Measurements from ENCODE around the gene NFIL3.

Gene NFIL3

GRCh38 chr9:91421971-91422757 is 1.5 kb downstream of the NFIL3 start:
- DNase-seq, result no peak

- DNase-seq, result no peak
Measured at GRCh38 chr9:91421128-91421765, 2.4 kb downstream of the NFIL3 start.

- no peak for DNase-seq
Measured at GRCh38 chr9:91420501-91421127, 3.0 kb downstream of the NFIL3 start.

DNA sequence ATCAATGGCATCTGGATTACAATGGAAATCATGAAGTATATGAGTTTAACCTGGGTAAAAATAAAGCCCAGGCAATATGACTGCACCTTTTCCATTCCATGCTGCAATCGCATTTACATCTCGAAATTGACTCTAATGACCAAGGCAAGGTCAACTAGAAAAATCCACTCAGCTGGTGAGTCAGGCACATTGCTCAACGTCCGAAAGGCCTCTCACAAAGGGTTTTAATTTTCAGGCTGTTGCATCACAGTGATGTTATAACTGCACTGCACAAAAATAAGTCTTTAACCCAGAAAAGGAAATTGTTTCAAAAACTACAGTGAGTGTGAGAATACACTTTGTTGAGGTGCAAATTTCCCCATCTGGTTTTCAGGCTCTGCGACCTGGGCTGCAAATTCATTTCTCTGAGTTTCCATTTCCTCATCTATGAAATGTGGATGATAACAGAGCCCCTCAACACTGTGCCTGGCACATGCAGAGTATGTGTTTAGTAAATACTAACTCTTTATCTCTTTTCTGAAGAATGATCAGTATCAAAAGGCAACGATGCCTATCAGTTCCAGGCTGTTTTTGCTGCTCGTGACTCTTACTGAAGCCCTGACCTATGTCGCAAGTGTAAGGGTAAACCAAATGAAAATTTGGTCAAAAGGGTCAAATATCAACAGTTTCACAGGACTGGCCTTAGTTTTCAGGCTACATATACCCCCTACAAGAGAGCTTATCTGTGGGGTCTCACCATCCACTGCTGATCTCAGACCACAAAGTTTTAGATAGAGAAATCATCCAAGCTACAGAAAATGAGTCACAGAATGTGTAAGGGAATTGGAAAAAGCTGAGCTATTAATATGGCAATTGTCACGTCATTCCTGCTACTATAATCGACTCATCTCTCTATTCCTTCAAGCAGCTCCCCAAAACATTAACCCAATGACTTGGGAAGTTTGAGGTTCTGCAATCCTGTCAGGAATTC is 4.1 kb downstream of the NFIL3 start:
- DNase-seq, result no peak

DNA sequence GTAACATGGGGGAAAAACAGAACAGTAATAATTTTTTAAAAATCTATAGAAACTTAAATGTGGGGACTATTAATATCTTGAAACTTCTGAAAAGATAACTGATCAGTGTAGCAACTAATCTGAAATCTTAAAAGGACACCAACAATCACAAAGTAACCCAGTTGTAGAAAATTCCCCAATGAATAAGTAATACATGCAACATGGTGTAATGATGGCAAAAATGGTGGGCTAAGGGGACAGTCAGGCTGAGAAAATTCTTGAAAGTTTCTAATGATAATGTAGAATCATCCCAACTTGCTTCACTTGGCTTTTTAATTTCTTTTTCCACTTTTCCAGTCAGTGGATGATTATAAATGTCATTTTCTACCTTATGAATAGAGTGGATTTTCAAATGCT is 5.4 kb downstream of the NFIL3 start:
- DNase-seq, result no peak

GRCh38 chr9:91417602-91418214 is 5.9 kb downstream of the NFIL3 start:
- no peak for DNase-seq

- no peak for DNase-seq
Measured at GRCh38 chr9:91416096-91416712, 7.4 kb downstream of the NFIL3 start.

GRCh38 chr9:91415290-91415689 is 8.3 kb downstream of the NFIL3 start:
- DNase-seq, result no peak

GRCh38 chr9:91412941-91413340 is 10.7 kb downstream of the NFIL3 start:
- no peak for DNase-seq

DNA sequence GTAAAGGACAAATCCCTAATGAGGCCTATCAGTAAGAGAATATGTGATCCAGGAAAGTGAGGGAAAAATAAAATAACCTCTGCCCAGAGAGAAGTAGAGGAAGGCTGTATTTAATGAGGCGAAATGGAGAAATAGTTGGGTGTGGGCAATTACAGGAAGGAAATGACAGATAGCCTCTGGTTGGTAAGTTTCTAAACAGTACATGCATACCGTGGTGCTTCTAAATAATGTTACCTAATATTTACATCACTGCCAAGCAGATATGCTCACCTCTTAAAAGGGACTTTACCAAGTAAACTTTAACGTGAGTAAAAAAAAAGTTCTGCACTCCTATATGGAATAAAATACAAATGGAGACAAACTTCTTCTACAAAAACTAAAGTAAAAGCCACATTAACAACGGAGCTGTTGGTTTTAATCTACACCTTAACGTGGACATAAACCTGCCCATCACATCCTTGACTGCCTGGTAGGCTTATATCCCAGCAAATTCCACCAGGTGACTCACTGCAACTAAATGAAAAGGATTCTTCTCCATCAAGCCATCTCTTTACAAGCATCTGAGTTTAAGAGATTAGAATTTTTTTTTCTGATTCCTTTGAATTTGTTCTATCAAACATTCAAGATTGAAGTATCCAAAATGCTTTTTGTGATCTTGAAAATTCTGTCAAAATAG is 12.4 kb downstream of the NFIL3 start:
- DNase-seq, result no peak

DNA sequence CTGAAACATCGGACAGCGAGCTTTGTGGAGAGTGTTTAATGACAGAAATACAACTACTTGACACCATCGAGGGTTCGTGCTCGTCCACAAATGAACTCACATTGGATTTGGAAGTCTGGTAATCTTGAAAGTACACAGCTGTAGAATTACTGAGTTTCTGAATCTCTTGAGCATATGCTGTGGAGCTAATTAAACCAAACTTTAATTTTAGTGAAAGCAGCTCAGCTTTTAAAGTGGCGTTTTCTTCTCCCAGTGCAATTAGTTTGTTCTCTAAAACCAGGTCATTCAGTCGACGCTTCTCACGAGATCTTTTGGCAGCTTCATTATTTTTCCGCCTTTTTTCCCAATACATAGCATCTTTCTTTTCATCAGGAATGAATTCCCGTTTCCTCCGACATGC is 13.5 kb downstream of the NFIL3 start:
- DNase-seq, result no peak

GRCh38 chr9:91408475-91408874 is 15.2 kb downstream of the NFIL3 start:
- DNase-seq, result no peak

DNA sequence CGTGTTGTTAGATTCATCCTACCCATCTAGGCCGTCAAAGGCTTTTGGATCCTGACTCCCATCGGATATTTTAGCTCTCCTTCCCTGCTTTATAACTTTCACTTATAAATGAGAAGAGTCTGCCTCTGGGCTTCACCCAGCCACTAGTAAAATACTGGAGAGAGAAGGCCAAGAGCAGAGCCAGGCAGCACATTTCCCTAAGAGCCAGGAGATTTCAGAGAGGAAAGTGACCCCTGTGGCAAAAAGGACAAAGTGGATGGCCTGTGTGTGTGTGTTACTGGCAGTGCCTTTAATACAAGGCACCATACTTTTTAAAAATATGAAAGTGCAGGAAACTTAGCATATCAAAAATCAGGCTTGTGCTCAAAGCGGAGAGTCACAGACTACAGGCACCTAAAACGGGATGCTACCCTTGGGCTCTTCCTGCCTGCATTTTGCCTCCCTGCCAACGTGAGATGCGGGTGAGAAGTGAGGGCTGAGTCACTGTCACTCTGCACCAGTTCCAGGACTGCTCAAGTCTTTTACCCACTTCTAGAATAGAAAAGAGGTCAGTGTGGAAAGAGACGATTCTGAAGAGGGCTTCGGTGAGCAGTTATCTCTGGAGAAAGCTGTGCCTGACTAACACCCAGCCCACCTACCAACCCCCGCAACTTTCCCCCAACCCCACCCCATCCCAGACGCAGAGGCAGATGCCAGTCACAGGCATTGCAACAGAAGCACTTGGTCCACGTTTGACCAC is 15.9 kb downstream of the NFIL3 start:
- DNase-seq, result no peak

- DNase-seq, result no peak
Measured at GRCh38 chr9:91405343-91406077, 18.1 kb downstream of the NFIL3 start.

- no peak for DNase-seq
Measured at GRCh38 chr9:91403665-91404543, 19.7 kb downstream of the NFIL3 start.

DNA sequence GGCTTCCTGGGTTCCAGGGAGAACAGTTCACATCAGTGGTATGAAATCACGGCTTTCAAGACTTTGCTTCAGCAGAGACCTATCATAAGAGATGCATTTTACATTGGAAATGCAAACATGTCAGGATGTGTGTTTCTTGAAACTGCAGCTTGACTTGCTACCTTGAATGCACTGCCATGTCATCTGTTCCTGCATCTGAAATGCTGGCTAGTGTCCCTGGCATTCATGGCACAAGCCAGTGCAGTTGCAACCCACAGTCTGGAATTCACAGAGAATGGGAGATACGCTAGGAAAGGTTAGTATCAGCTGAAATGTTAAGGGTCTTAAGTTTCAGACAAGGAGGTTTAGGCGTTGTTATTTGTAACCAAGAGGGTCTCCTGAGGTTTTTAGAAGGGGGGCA is 24.7 kb downstream of the NFIL3 start:
- no peak for DNase-seq

- no peak for DNase-seq
Measured at GRCh38 chr9:91395553-91396471, 27.8 kb downstream of the NFIL3 start.

DNA sequence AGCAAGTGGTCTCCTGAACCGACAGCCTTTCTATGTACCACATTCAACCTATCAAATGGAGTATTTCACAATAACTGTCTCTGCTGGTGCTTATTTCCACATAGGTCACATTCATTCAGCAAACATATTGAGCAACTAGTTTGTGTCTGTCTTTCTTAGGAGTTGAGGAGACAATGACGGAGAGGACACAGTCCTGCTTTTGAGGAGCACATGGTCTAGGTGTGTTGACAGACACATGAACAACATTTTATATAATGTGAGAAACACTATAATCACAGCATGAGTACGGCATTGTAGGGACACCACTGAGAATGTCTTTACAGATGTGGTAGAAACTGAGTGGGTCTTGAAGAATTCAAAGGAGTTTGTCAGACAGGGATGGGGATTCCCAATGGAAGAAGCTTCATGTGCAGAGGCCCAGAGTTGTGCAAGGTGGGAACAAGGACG is 28.5 kb downstream of the NFIL3 start:
- no peak for DNase-seq
